ENCODE results near the gene GRK5. TPM values are rescaled to one million over a fixed set of nuclear protein-coding genes. Genes with fewer than 3 reads are reported as not detected.

GRK5 gene
- total RNA-seq, 1 experiment from 2014 or later, result 4.5 TPM

DNA sequence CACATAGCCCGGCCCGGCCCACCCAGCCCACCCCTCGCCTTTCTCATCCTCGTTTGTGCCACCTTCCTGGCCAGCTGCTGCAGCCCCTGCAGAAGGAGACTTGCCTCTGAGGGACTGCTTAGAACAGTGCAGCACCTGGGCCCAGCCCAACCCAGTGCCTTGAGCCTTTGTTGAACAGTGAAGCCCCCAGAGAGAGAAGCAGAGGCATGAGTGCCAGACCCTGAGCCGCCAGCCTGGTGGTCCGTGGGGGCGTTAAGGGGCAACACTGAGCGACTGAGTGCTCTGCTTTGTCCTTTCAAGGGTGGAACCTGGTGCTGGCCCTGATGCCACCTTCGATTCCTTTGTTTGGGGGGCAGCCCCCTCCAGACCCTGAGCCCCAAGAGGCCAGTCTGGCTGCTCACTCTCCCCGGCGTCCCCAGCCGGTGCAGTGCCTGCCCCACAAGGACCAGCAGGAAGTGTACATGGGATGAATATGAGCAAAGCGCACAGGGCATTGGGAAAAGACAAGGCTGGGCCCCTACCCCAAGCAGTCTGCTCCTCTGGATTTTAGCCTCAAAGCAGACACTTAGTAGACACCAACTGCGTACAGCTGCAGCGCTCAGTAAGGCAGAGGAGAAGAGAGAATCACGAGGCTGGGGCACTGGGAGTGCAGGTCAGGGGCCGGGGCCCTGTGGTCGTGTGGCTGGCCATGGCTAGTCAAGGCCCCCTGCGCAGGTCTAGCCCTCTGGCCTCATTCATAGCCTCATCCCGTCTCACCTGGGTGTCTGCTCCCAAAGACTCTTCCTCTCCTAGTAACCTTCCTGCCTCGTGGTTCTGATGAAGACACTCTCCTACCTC is 239.3 kb downstream of the GRK5 start:
- ChIA-PET CTCF (no interaction called here), POLR2A (ENCODE audit: unreplicated experiment) (no interaction called here)
- DNase-seq (no peak), ATAC-seq (no peak)
- Histone ChIP-seq H3K4me3 (ENCODE audit: low read length) (no peak overlapping the region), H3K4me2 (ENCODE audit: low read length) (no peak overlapping the region), H3K9me2 (replicated peaks; ENCODE audit: low read length) (no peaks in the 10 kb centered on the region), H4K20me1 (ENCODE audit: low read length) (no peaks in the 10 kb centered on the region), H3F3A (ENCODE audit: low read length, unreplicated experiment) (no peaks in the 10 kb centered on the region), H3K36me3 (ENCODE audit: low read depth, low read length) (no peaks in the 10 kb centered on the region), H3K27me3 (ENCODE audit: low read length) (no peaks in the 10 kb centered on the region), H3K79me2 (ENCODE audit: low read length) (no peaks in the 10 kb centered on the region), H2AFZ (ENCODE audit: low read length) (no peak overlapping the region), H3K4me1 (ENCODE audit: insufficient read depth, low read length) (peaks cover 23% of the 10 kb centered on the region), H3K27ac (ENCODE audit: low read length) (no peak overlapping the region), H3K9ac (ENCODE audit: low read length) (no peak overlapping the region), H3K9me3 (ENCODE audit: low read length) (no peaks in the 10 kb centered on the region)
- intact Hi-C loops (cut with micrococcal nuclease), result loop anchor here (5.0 kb wide), 1 partner anchor 249 kb away; no protein-coding TSS in a partner anchor
- TF ChIP-seq EZH2phosphoT487 (IDR thresholded peaks at IDR 0.05; ENCODE audit: borderline replicate concordance, low read length) (no peak), EZH2 (IDR thresholded peaks at IDR 0.05; ENCODE audit: low read length, unreplicated experiment) (no peak)
- TF ChIP-seq, protein P1, sequence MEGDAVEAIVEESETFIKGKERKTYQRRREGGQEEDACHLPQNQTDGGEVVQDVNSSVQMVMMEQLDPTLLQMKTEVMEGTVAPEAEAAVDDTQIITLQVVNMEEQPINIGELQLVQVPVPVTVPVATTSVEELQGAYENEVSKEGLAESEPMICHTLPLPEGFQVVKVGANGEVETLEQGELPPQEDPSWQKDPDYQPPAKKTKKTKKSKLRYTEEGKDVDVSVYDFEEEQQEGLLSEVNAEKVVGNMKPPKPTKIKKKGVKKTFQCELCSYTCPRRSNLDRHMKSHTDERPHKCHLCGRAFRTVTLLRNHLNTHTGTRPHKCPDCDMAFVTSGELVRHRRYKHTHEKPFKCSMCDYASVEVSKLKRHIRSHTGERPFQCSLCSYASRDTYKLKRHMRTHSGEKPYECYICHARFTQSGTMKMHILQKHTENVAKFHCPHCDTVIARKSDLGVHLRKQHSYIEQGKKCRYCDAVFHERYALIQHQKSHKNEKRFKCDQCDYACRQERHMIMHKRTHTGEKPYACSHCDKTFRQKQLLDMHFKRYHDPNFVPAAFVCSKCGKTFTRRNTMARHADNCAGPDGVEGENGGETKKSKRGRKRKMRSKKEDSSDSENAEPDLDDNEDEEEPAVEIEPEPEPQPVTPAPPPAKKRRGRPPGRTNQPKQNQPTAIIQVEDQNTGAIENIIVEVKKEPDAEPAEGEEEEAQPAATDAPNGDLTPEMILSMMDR (conservative IDR thresholded peaks at IDR 0.05; ENCODE audit: low read depth, low read length), result no peak
- BruUV-seq (replicated peaks), result no TSS peak

- no peaks in the 10 kb centered on the region for H3K9me3 ChIP-seq (ENCODE audit: low read length)
- DNase-seq, result no peak
- no peaks in the 10 kb centered on the region for H4K20me1 ChIP-seq (ENCODE audit: low read length)
- ChIA-PET POLR2A (ENCODE audit: unreplicated experiment) (no interaction called here), CTCF (no interaction called here)
- no peaks in the 10 kb centered on the region for H3K9me2 ChIP-seq (replicated peaks; ENCODE audit: low read length)
- no peak overlapping the region for H2AFZ ChIP-seq (ENCODE audit: low read length)
- no peaks in the 10 kb centered on the region for H3F3A ChIP-seq (ENCODE audit: low read length, unreplicated experiment)
- BruUV-seq (replicated peaks), result no TSS peak
- no peaks in the 10 kb centered on the region for H3K36me3 ChIP-seq (ENCODE audit: low read depth, low read length)
- H3K4me3 ChIP-seq (ENCODE audit: low read length), result no peak overlapping the region
- TF ChIP-seq, protein P1 (conservative IDR thresholded peaks at IDR 0.05; ENCODE audit: low read depth, low read length), result no peak
- TF ChIP-seq EZH2 (IDR thresholded peaks at IDR 0.05; ENCODE audit: low read length, unreplicated experiment), result no peak
- TF ChIP-seq EZH2phosphoT487 (IDR thresholded peaks at IDR 0.05; ENCODE audit: borderline replicate concordance, low read length), result no peak
- no peak for ATAC-seq
- H3K79me2 ChIP-seq (ENCODE audit: low read length), result no peaks in the 10 kb centered on the region
- H3K4me1 ChIP-seq (ENCODE audit: insufficient read depth, low read length), result peaks cover 23% of the 10 kb centered on the region
- H3K4me2 ChIP-seq (ENCODE audit: low read length), result no peak overlapping the region
- H3K27me3 ChIP-seq (ENCODE audit: low read length), result no peaks in the 10 kb centered on the region
- intact Hi-C loops (cut with micrococcal nuclease), result loop anchor here (5.0 kb wide), 1 partner anchor 250 kb away; no protein-coding TSS in a partner anchor
- no peak overlapping the region for H3K27ac ChIP-seq (ENCODE audit: low read length)
- no peak overlapping the region for H3K9ac ChIP-seq (ENCODE audit: low read length)
Observed at GRCh38 chr10:119447421-119447820, 240.1 kb downstream of the GRK5 start.
